ENCODE data around the gene SPNS3.

DNA sequence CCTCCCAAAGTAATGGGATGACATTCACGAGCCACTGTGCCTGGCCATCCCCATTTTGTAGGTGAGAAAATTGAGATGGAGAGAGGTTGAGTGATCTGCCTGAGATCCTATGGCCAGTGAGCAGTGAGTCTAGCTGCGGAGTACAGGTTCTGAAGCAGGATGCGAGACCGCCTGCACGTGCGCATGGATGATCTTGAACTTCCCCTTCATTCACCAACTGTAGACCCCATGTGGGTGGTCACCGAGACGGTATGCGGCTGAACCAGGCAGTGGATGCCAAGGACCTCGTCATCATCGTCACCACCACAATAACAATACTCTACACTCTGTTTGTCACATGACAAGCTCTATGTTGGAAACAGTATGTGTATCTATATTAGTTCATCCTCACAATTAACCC, 6.2 kb upstream of the SPNS3 start:
- TF ChIP-seq JUND (IDR thresholded peaks at IDR 0.05) (no peak), CTCF (IDR thresholded peaks at IDR 0.05 in 2 of 3, conservative IDR thresholded peaks at IDR 0.05 in 1 of 3; ENCODE audit: borderline replicate concordance in 1 of 3, insufficient read depth in 1 of 3, low read depth in 2 of 3, low read length in 2 of 3) (no peak), MAX (IDR thresholded peaks at IDR 0.05) (no peak), POLR2AphosphoS5 (IDR thresholded peaks at IDR 0.05; ENCODE audit: low read depth, low read length) (no peak), POLR2A (IDR thresholded peaks at IDR 0.05; ENCODE audit: borderline replicate concordance, extremely low read depth, insufficient read depth, insufficient read length) (no peak), SIN3A (IDR thresholded peaks at IDR 0.05; ENCODE audit: low read depth) (no peak), ZNF274 (IDR thresholded peaks at IDR 0.05; ENCODE audit: low read depth, low read length) (no peak), SRF (IDR thresholded peaks at IDR 0.05; ENCODE audit: low read depth) (no peak), YY1 (IDR thresholded peaks at IDR 0.05; ENCODE audit: extremely low read depth, insufficient replicate concordance, low read depth, low read length) (no peak), EZH2 (IDR thresholded peaks at IDR 0.05) (no peak), ATF3 (IDR thresholded peaks at IDR 0.05) (no peak)
- TF ChIP-seq, protein P1, sequence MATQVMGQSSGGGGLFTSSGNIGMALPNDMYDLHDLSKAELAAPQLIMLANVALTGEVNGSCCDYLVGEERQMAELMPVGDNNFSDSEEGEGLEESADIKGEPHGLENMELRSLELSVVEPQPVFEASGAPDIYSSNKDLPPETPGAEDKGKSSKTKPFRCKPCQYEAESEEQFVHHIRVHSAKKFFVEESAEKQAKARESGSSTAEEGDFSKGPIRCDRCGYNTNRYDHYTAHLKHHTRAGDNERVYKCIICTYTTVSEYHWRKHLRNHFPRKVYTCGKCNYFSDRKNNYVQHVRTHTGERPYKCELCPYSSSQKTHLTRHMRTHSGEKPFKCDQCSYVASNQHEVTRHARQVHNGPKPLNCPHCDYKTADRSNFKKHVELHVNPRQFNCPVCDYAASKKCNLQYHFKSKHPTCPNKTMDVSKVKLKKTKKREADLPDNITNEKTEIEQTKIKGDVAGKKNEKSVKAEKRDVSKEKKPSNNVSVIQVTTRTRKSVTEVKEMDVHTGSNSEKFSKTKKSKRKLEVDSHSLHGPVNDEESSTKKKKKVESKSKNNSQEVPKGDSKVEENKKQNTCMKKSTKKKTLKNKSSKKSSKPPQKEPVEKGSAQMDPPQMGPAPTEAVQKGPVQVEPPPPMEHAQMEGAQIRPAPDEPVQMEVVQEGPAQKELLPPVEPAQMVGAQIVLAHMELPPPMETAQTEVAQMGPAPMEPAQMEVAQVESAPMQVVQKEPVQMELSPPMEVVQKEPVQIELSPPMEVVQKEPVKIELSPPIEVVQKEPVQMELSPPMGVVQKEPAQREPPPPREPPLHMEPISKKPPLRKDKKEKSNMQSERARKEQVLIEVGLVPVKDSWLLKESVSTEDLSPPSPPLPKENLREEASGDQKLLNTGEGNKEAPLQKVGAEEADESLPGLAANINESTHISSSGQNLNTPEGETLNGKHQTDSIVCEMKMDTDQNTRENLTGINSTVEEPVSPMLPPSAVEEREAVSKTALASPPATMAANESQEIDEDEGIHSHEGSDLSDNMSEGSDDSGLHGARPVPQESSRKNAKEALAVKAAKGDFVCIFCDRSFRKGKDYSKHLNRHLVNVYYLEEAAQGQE (IDR thresholded peaks at IDR 0.05; ENCODE audit: low read depth): no peak

All from HCT116 (cell line).